CD4-positive, alpha-beta T cell (primary cell): ENCODE measurements around the gene UBB. TPM values are rescaled to one million over a fixed set of nuclear protein-coding genes. Genes with fewer than 3 reads are reported as not detected.
"Not testable (repeated sequence)": the region's sequence is repeated elsewhere in the genome, so short reads cannot be mapped to it uniquely, and the experiment has no call there.

Experiments used
- ATAC-seq: fragments of 200-7000 bp; cut with Tn5 transposase; one replicate; pipeline ENCODE4 v1.10.0; 2022; ENCODE audit warnings: mild to moderate bottlenecking; ENCODE audit not compliant: poor library complexity
- CTCF ChIA-PET: fragments of 350-600 bp; sonication (Branson Sonifier 250); formaldehyde crosslinking; loops from one replicate; lab custom pipeline; 2021; ENCODE audit warnings: antibody characterized with exemption, inconsistent platforms; lab: Charles Lee
- POLR2A ChIA-PET: fragments of 350-600 bp; sonication (Branson Sonifier 250); formaldehyde crosslinking; loops from one replicate; lab custom pipeline; 2021; ENCODE audit warnings: antibody characterized with exemption, inconsistent platforms; lab: Charles Lee
- DNase-seq, 14 experiments: peaks; one replicate each; pipeline ENCODE4 v3.0.0-alpha.2; 2013 to 2020; ENCODE audit warnings: mixed read lengths in 2 of 14
- H3K27ac ChIP-seq, 2 donors: one replicate each; pipeline versions ENCODE4 v1.5.1 to v1.7.0; 2013; ENCODE audit warnings: low read length in 2 of 2, low read depth in 1 of 2, mild to moderate bottlenecking in 1 of 2
- H3K27me3 ChIP-seq, 2 experiments: 1 replicate in 1 of 2; 2 replicates in 1 of 2; pipeline versions ENCODE4 v1.6.1 to v1.7.0; 2013; ENCODE audit warnings: low read length in 2 of 2, control low read depth in 1 of 2, mild to moderate bottlenecking in 1 of 2, moderate library complexity in 1 of 2; ENCODE audit not compliant: insufficient read depth in 2 of 2, control insufficient read depth in 1 of 2
- H3K36me3 ChIP-seq: one replicate; pipeline ENCODE4 v1.6.1; 2013; ENCODE audit warnings: low read length, control low read depth; ENCODE audit not compliant: insufficient read depth
- H3K4me1 ChIP-seq: one replicate; pipeline ENCODE4 v1.6.1; 2013; ENCODE audit warnings: low read length, control low read depth; ENCODE audit not compliant: insufficient read depth
- H3K4me3 ChIP-seq: one replicate; pipeline ENCODE4 v1.5.1; 2013; ENCODE audit warnings: mild to moderate bottlenecking, low read length, moderate library complexity
- H3K9me3 ChIP-seq, 2 experiments: 1 replicate in 1 of 2; 2 replicates in 1 of 2; pipeline versions ENCODE4 v1.6.1 to v1.7.0; 2013; ENCODE audit warnings: low read length in 2 of 2, mild to moderate bottlenecking in 2 of 2, control low read depth in 1 of 2, moderate library complexity in 1 of 2; ENCODE audit not compliant: control insufficient read depth in 1 of 2, insufficient read depth in 1 of 2
- H3K27ac Mint-ChIP-seq: one replicate; pipeline ENCODE4 v1.8.0; 2020; ENCODE audit warnings: mixed read lengths
- H3K27me3 Mint-ChIP-seq: one replicate; pipeline ENCODE4 v1.8.0; 2021; ENCODE audit warnings: mixed read lengths
- H3K36me3 Mint-ChIP-seq: one replicate; pipeline ENCODE4 v1.8.0; 2021; ENCODE audit warnings: low read depth, mixed read lengths
- H3K4me1 Mint-ChIP-seq: one replicate; pipeline ENCODE4 v1.8.0; 2021; ENCODE audit warnings: low read depth, mixed read lengths
- H3K4me3 Mint-ChIP-seq: one replicate; pipeline ENCODE4 v1.8.0; 2020; ENCODE audit warnings: mild to moderate bottlenecking, mixed read lengths
- H3K9me3 Mint-ChIP-seq: one replicate; pipeline ENCODE4 v1.8.0; 2020; ENCODE audit warnings: mixed read lengths
- CTCF ChIP-seq: fragments of 200-600 bp; IDR thresholded peaks from one replicate; pipeline ENCODE4 v1.8.0; 2022; ENCODE audit warnings: antibody characterized with exemption, mild to moderate bottlenecking
- intact Hi-C, 2 experiments: fragments of 100-400 bp; cut with DNase I in 1 of 2; cut with micrococcal nuclease in 1 of 2; formaldehyde crosslinking; loops; one replicate each; pipeline versions ENCODE4 v1.15.1 to v1.9.0; 2023 to 2025; cut with DNase I, micrococcal nuclease
- total RNA-seq, 174 experiments: library from RNA in 2 of 174; stranded (reverse) in 2 of 174; gene quantifications; one replicate each; pipeline ENCODE4 v1.2.3 and lab custom pipeline; 2021 to 2026

Gene UBB
- total RNA-seq, 2 experiments from 2014 or later: 646 to 647 TPM

- intact Hi-C loops: no loop called here
- H3K4me1 ChIP-seq: peaks cover 6% of the 10 kb centered on the region
- no peaks in the 10 kb centered on the region for H3K36me3 ChIP-seq
- H3K27me3 ChIP-seq: no peaks in the 10 kb centered on the region
- ATAC-seq: peak; percentile 46
- Mint-ChIP-seq H3K9me3 (no peaks in the 10 kb centered on the region), H3K4me1 (no peaks in the 10 kb centered on the region), H3K27me3 (peaks cover 4% of the 10 kb centered on the region), H3K27ac (no peak overlapping the region), H3K4me3 (no peak overlapping the region), H3K36me3 (no peaks in the 10 kb centered on the region)
- DNase-seq: peak in 1 of 14 experiments; percentile 31
- TF ChIP-seq CTCF: no peak
- H3K4me3 ChIP-seq: no peak overlapping the region
- no peaks in the 10 kb centered on the region for H3K9me3 ChIP-seq
- ChIA-PET CTCF (no interaction called here), POLR2A (interaction anchor here (1.1 kb wide), 1 partner anchor 18 kb away, joined by 3 read pairs; the partner anchor contains the start of gene UBB)
- H3K27ac ChIP-seq: no peak overlapping the region
Measured at GRCh38 chr17:16398270-16399267, 17.7 kb downstream of the UBB start.

GRCh38 chr17:16403847-16404246, 23.0 kb downstream of the UBB start:
- intact Hi-C loops, H3K4me3 ChIP-seq, H3K36me3 ChIP-seq, CTCF ChIA-PET, H3K36me3 Mint-ChIP-seq, H3K4me3 Mint-ChIP-seq, H3K9me3 Mint-ChIP-seq, H3K27ac ChIP-seq, H3K27me3 ChIP-seq, H3K9me3 ChIP-seq, H3K27ac Mint-ChIP-seq, H3K4me1 Mint-ChIP-seq, DNase-seq, ATAC-seq: not testable (repeated sequence)
- peaks cover 12% of the 10 kb centered on the region for H3K4me1 ChIP-seq
- peaks cover 11% of the 10 kb centered on the region for H3K27me3 Mint-ChIP-seq
- POLR2A ChIA-PET: interaction anchor here (0.6 kb wide), 1 partner anchor 35 kb away, joined by 3 read pairs; no protein-coding TSS in a partner anchor

- Mint-ChIP-seq H3K27ac (no peak overlapping the region), H3K9me3 (no peaks in the 10 kb centered on the region), H3K27me3 (peaks cover 11% of the 10 kb centered on the region), H3K4me1 (no peaks in the 10 kb centered on the region), H3K4me3 (peak overlapping the region; percentile 54), H3K36me3 (no peaks in the 10 kb centered on the region)
- H3K4me3 ChIP-seq: peak overlapping the region; percentile 57
- H3K4me1 ChIP-seq: peaks cover 11% of the 10 kb centered on the region
- ChIA-PET CTCF (interaction anchor here (0.6 kb wide), 1 partner anchor 8 kb away, joined by 5 read pairs; the partner anchor contains the start of gene TRPV2), POLR2A (interaction anchor here (0.8 to 2.5 kb wide), 4 partner anchors 9 to 32 kb away, joined by 3 to 8 read pairs (median 4); partner anchors contain the start of genes TRPV2 and UBB)
- peaks cover 0 to 5% of the 10 kb centered on the region in 2 experiments for H3K27me3 ChIP-seq
- no peak overlapping the region for H3K27ac ChIP-seq
- H3K9me3 ChIP-seq: peaks cover 0 to 5% of the 10 kb centered on the region in 2 experiments
- DNase-seq (peak in 2 of 14 experiments; percentile 18 to 36), ATAC-seq (no peak)
- intact Hi-C loops: no loop called here
- H3K36me3 ChIP-seq: no peaks in the 10 kb centered on the region
- TF ChIP-seq CTCF: no peak
Measured at GRCh38 chr17:16406742-16407674, 26.1 kb downstream of the UBB start.
